Kidney (tissue), 14 donors: ENCODE measurements around the gene AEBP1. TPM values are rescaled to one million over a fixed set of nuclear protein-coding genes. Genes with fewer than 3 reads are reported as not detected.

Source experiments
- DNase-seq, 5 donors: peaks; one replicate each; pipeline ENCODE4 v3.0.0-alpha.2; 2013 to 2020
- FAIRE-seq: peaks from 2 replicates; lab custom pipeline; 2012; peaks lifted over from hg19 to GRCh38; lab: Jason Lieb, UNC
- H3K27ac ChIP-seq, 2 donors: one replicate each; pipeline ENCODE4 v1.7.0; 2013; ENCODE audit warnings: low read depth in 2 of 2, low read length in 2 of 2, inconsistent platforms in 1 of 2
- H3K27me3 ChIP-seq: one replicate; pipeline ENCODE4 v1.7.1; 2013; ENCODE audit warnings: low read length, inconsistent platforms; ENCODE audit not compliant: control insufficient read depth, insufficient read depth
- H3K36me3 ChIP-seq, 3 donors: one replicate each; pipeline versions ENCODE4 v1.7.0 to v1.7.1; 2013; ENCODE audit warnings: low read length in 3 of 3, control low read depth in 1 of 3, inconsistent platforms in 1 of 3; ENCODE audit not compliant: insufficient read depth in 3 of 3, control insufficient read depth in 2 of 3
- H3K4me1 ChIP-seq, 3 donors: one replicate each; pipeline versions ENCODE4 v1.7.0 to v1.7.1; 2013; ENCODE audit warnings: low read length in 3 of 3, inconsistent platforms in 1 of 3, low read depth in 1 of 3; ENCODE audit not compliant: control insufficient read depth in 2 of 3, insufficient read depth in 2 of 3
- H3K4me3 ChIP-seq, 3 donors: one replicate each; pipeline versions ENCODE4 v1.7.0 to v1.8.1; 2013; ENCODE audit warnings: low read length in 3 of 3, control low read depth in 1 of 3, inconsistent platforms in 1 of 3
- H3K9ac ChIP-seq, 3 donors: one replicate each; pipeline versions ENCODE4 v1.7.0 to v1.7.1; 2013; ENCODE audit warnings: low read length in 3 of 3, control low read depth in 1 of 3, inconsistent platforms in 1 of 3
- H3K9me3 ChIP-seq, 3 donors: one replicate each; pipeline versions ENCODE4 v1.7.0 to v1.7.1; 2013; ENCODE audit warnings: low read length in 3 of 3, control low read depth in 1 of 3, inconsistent platforms in 1 of 3; ENCODE audit not compliant: control insufficient read depth in 2 of 3, insufficient read depth in 1 of 3
- CTCF ChIP-seq: IDR thresholded peaks from 3 replicates; pipeline ENCODE4 v1.5.1; 2012; ENCODE audit warnings: mild to moderate bottlenecking, moderate library complexity, borderline replicate concordance; ENCODE audit not compliant: insufficient read depth; ENCODE audit errors: extremely low read depth
- intact Hi-C: fragments of 100-400 bp; cut with DNase I; formaldehyde crosslinking; loops from one replicate; pipeline ENCODE4 v1.11.1; 2022
- polyA plus RNA-seq: library from polyadenylated mRNA; stranded (reverse); fragments of 350-450 nt; fragmentation: Illumina TruSeq; extraction: RNeasy Lipid Tissue Mini Kit (QIAGEN cat#74804); gene quantifications from one replicate; pipeline ENCODE4 v1.2.3, GENCODE V29; 2014; ENCODE audit warnings: low read depth, low replicate concordance; ENCODE audit not compliant: insufficient read depth
- total RNA-seq: library from RNA; stranded (reverse); fragmentation: NEBNext Ultra II Directional; extraction: Animal tissue kit (Norgen Biotek cat#: 25700); gene quantifications from one replicate; pipeline ENCODE4 v1.2.1, GENCODE V29; 2021
- donor health status: control.
- donor health status: control.
- donor health status: control.
- donor health status: control.
- donor health status: control.
- donor health status: DM: yes; HTN: yes; CAD: no.
- donor health status: Normal renal cell carcinoma (clear cell type).

AEBP1 gene
- total and polyA plus RNA-seq, 2 donors from 2014 or later, result 89.4 to 164 TPM

- intact Hi-C loops, result no loop called here
- H3K4me3 ChIP-seq, result no peak overlapping the region
- no peaks in the 10 kb centered on the region for H3K9me3 ChIP-seq
- H3K27me3 ChIP-seq, result no peaks in the 10 kb centered on the region
- TF ChIP-seq CTCF, result no peak
- peaks cover 0 to 3% (median 0%) of the 10 kb centered on the region in 3 donors for H3K36me3 ChIP-seq
- H3K27ac ChIP-seq, result no peak overlapping the region
- H3K9ac ChIP-seq, result no peak overlapping the region
- FAIRE-seq (no peak), DNase-seq (no peak)
- H3K4me1 ChIP-seq, result no peaks in the 10 kb centered on the region
Measured at GRCh38 chr7:44113764-44114354, 9.7 kb downstream of the AEBP1 start.

GRCh38 chr7:44114586-44115310 lies 10.6 kb downstream of the AEBP1 start:
- H3K4me3 ChIP-seq, result no peak overlapping the region
- no peaks in the 10 kb centered on the region for H3K4me1 ChIP-seq
- DNase-seq, result peak in 1 of 5 donors; percentile 65
- H3K36me3 ChIP-seq, result peaks cover 0 to 5% (median 0%) of the 10 kb centered on the region in 3 donors
- intact Hi-C loops, result no loop called here
- no peaks in the 10 kb centered on the region for H3K27me3 ChIP-seq
- no peak for TF ChIP-seq CTCF
- no peak overlapping the region for H3K27ac ChIP-seq
- no peak overlapping the region for H3K9ac ChIP-seq
- H3K9me3 ChIP-seq, result no peaks in the 10 kb centered on the region
- FAIRE-seq, result no peak

GRCh38 chr7:44116087-44116788 lies 12.1 kb downstream of the AEBP1 start:
- H3K4me3 ChIP-seq, result no peak overlapping the region
- H3K36me3 ChIP-seq, result peaks cover 0 to 6% (median 4%) of the 10 kb centered on the region in 3 donors
- no peaks in the 10 kb centered on the region for H3K4me1 ChIP-seq
- no peak overlapping the region for H3K9ac ChIP-seq
- no peak for TF ChIP-seq CTCF
- FAIRE-seq (no peak), DNase-seq (peak in 1 of 5 donors; percentile 60)
- no peak overlapping the region for H3K27ac ChIP-seq
- intact Hi-C loops, result no loop called here
- no peaks in the 10 kb centered on the region for H3K9me3 ChIP-seq
- no peaks in the 10 kb centered on the region for H3K27me3 ChIP-seq
